Measurements from ENCODE around the gene GPR12. TPM values are rescaled to one million over a fixed set of nuclear protein-coding genes. Genes with fewer than 3 reads are reported as not detected.

GPR12 gene
- not detected in 2 replicates for total RNA-seq

DNA sequence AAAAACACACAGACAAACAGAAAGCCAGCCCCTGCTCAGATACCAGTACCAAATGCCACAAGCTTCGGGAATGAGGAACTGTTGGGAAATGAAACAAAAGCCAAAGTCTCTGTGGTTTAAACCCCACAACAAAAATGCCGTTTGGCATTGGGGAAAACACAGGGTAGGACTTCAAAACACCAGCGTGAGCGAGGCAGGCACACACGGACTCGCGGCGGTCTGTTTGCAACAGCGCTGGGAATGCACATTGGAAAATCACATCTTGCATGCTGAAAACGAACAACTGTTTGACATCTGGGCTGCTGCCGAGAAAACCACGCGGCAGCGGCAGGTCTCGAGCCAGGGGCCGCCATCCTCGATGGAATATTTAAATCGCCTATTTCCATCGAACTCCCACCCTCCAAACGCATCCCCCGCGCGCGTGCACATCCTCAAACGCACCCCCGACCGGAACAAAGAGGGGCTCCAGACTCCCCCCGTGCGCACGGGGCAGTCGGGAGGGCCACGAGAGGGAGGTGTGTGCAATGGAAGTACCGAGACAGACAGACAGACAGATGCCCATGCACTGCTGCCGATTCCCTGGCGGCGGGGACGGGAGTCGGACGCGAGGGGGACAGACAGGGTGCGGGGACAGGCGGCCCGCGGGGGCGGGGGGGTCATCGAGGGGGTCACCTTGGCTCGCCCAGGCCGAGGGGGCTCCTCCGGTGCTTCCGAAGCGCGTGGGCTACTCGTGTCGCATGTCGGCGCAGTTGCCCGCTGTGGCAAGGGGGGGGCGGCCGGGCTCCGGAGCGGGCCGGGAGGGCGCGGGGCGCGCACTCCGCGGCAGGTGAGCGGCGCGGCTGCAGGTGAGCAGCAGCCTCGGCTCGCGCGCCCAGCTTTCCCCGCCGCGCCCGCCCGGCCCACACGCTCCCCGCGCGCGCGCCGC is at the start of gene GPR12:
Gene GPR12 (minus strand): TSS at position 880 of the 925 bp plus-strand sequence. CDS start 959 bp downstream, outside the sequence.

Other genes starting within 250 kb of the GPR12 start
- gene WASF3, start 203.1 kb downstream of the GPR12 start, total RNA-seq, result 3.7 and 5.7 TPM in 2 replicates